ENCODE data around the gene COG2. TPM values are rescaled to one million over a fixed set of nuclear protein-coding genes. Genes with fewer than 3 reads are reported as not detected.
A peak's percentile ranks its signal among the peaks of the same experiment; 100 is the strongest.

COG2 gene
- total and polyA plus RNA-seq, 2 of the 13 experiments (the other 11 are each of a cell fraction or from before 2014, with no cell fraction given) = 16.8 to 36.3 TPM

DNA sequence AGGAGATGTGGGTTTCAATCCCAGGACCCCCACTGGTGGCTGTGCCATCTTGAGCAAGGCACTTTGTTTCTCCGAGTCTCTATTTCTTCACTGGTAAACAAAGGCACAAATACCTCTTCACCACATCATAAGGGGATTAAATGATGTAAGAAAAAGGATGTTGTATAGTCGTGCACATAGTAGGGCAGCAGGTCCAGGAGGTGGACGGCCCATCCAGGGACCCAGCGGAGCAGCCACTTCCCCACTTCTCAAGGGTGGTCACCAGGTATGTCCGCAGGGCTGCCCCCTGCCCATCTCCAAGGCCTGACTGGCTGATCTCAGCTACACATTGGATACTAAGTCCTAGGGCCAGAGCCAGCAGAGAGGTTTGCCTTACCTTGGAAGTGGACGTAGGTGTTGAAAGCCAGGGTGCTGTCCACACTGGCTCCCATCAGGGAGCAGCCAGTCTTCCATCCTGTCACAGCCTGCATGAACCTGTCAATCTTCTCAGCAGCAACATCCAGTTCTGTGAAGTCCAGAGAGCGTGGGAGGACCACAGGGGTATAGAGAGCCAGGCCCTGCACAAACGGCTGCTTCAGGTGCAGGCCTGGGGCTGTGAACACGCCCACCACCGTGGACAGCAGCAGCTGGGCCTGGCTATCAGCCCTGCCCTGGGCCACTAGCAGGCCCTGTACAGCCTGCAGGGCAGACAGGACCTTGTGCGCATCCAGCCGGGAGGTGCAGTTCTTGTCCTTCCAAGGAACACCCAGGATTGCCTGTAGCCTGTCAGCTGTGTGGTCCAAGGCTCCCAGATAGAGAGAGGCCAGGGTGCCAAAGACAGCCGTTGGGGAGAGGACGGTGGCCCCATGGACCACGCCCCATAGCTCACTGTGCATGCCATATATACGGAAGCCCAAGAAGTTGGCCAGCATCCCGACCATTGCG, 67.6 kb downstream of the COG2 start (continued):
- TF ChIP-seq, protein P1, sequence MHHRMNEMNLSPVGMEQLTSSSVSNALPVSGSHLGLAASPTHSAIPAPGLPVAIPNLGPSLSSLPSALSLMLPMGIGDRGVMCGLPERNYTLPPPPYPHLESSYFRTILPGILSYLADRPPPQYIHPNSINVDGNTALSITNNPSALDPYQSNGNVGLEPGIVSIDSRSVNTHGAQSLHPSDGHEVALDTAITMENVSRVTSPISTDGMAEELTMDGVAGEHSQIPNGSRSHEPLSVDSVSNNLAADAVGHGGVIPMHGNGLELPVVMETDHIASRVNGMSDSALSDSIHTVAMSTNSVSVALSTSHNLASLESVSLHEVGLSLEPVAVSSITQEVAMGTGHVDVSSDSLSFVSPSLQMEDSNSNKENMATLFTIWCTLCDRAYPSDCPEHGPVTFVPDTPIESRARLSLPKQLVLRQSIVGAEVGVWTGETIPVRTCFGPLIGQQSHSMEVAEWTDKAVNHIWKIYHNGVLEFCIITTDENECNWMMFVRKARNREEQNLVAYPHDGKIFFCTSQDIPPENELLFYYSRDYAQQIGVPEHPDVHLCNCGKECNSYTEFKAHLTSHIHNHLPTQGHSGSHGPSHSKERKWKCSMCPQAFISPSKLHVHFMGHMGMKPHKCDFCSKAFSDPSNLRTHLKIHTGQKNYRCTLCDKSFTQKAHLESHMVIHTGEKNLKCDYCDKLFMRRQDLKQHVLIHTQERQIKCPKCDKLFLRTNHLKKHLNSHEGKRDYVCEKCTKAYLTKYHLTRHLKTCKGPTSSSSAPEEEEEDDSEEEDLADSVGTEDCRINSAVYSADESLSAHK (CRISPR knock-in tag; IDR thresholded peaks at IDR 0.05; ENCODE audit: borderline replicate concordance) = no peak
- TF ChIP-seq ZFAT (CRISPR knock-in tag; conservative IDR thresholded peaks at IDR 0.05) = no peak
- TF ChIP-seq TGIF2 (CRISPR knock-in tag; IDR thresholded peaks at IDR 0.05) = 0 out of 2 replicates have a peak, but pooled peaks have one; percentile 6
- TF ChIP-seq, protein P2, sequence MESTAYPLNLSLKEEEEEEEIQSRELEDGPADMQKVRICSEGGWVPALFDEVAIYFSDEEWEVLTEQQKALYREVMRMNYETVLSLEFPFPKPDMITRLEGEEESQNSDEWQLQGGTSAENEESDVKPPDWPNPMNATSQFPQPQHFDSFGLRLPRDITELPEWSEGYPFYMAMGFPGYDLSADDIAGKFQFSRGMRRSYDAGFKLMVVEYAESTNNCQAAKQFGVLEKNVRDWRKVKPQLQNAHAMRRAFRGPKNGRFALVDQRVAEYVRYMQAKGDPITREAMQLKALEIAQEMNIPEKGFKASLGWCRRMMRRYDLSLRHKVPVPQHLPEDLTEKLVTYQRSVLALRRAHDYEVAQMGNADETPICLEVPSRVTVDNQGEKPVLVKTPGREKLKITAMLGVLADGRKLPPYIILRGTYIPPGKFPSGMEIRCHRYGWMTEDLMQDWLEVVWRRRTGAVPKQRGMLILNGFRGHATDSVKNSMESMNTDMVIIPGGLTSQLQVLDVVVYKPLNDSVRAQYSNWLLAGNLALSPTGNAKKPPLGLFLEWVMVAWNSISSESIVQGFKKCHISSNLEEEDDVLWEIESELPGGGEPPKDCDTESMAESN (CRISPR knock-in tag; conservative IDR thresholded peaks at IDR 0.05) = no peak
- TF ChIP-seq MBD4 (IDR thresholded peaks at IDR 0.05; ENCODE audit: borderline replicate concordance, low read length) = no peak
- TF ChIP-seq, protein P3, sequence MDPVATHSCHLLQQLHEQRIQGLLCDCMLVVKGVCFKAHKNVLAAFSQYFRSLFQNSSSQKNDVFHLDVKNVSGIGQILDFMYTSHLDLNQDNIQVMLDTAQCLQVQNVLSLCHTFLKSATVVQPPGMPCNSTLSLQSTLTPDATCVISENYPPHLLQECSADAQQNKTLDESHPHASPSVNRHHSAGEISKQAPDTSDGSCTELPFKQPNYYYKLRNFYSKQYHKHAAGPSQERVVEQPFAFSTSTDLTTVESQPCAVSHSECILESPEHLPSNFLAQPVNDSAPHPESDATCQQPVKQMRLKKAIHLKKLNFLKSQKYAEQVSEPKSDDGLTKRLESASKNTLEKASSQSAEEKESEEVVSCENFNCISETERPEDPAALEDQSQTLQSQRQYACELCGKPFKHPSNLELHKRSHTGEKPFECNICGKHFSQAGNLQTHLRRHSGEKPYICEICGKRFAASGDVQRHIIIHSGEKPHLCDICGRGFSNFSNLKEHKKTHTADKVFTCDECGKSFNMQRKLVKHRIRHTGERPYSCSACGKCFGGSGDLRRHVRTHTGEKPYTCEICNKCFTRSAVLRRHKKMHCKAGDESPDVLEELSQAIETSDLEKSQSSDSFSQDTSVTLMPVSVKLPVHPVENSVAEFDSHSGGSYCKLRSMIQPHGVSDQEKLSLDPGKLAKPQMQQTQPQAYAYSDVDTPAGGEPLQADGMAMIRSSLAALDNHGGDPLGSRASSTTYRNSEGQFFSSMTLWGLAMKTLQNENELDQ (CRISPR knock-in tag; IDR thresholded peaks at IDR 0.05; ENCODE audit: borderline replicate concordance) = no peak
- TF ChIP-seq, protein P4, sequence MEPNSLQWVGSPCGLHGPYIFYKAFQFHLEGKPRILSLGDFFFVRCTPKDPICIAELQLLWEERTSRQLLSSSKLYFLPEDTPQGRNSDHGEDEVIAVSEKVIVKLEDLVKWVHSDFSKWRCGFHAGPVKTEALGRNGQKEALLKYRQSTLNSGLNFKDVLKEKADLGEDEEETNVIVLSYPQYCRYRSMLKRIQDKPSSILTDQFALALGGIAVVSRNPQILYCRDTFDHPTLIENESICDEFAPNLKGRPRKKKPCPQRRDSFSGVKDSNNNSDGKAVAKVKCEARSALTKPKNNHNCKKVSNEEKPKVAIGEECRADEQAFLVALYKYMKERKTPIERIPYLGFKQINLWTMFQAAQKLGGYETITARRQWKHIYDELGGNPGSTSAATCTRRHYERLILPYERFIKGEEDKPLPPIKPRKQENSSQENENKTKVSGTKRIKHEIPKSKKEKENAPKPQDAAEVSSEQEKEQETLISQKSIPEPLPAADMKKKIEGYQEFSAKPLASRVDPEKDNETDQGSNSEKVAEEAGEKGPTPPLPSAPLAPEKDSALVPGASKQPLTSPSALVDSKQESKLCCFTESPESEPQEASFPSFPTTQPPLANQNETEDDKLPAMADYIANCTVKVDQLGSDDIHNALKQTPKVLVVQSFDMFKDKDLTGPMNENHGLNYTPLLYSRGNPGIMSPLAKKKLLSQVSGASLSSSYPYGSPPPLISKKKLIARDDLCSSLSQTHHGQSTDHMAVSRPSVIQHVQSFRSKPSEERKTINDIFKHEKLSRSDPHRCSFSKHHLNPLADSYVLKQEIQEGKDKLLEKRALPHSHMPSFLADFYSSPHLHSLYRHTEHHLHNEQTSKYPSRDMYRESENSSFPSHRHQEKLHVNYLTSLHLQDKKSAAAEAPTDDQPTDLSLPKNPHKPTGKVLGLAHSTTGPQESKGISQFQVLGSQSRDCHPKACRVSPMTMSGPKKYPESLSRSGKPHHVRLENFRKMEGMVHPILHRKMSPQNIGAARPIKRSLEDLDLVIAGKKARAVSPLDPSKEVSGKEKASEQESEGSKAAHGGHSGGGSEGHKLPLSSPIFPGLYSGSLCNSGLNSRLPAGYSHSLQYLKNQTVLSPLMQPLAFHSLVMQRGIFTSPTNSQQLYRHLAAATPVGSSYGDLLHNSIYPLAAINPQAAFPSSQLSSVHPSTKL (CRISPR knock-in tag; IDR thresholded peaks at IDR 0.05) = peak; percentile 13; the same call in 1 of the 2 replicates
- TF ChIP-seq ZNF280D (CRISPR knock-in tag; IDR thresholded peaks at IDR 0.05) = no peak
- peak; percentile 78; the same call in 1 of the 2 replicates for TF ChIP-seq PAF1 (CRISPR knock-in tag; IDR thresholded peaks at IDR 0.05)
- TF ChIP-seq ZNF205 (CRISPR knock-in tag; IDR thresholded peaks at IDR 0.05) = no peak
- no peak for TF ChIP-seq HMG20B (CRISPR knock-in tag; conservative IDR thresholded peaks at IDR 0.05)
- TF ChIP-seq SYNCRIP (IDR thresholded peaks at IDR 0.05; ENCODE audit: insufficient read depth, low read depth, low read length) = no peak
